Sciatic nerve (tissue), 2 donors: Measurements from ENCODE around the gene MIS12. TPM values are rescaled to one million over a fixed set of nuclear protein-coding genes. Genes with fewer than 3 reads are reported as not detected.

Experiments
- ATAC-seq: fragments of 200-7000 bp; cut with Tn5 transposase; one replicate; pipeline ENCODE4 v1.9.1; 2020; ENCODE audit warnings: mild to moderate bottlenecking, moderate library complexity
- DNase-seq: peaks from one replicate; pipeline ENCODE4 v3.0.0-alpha.2; 2020; ENCODE audit warnings: low spot score
- intact Hi-C: fragments of 100-400 bp; cut with DNase I; formaldehyde crosslinking; loops from one replicate; pipeline ENCODE4 v1.14.2; 2022
- total RNA-seq: library from RNA; stranded (reverse); fragmentation: NEBNext Ultra II Directional; extraction: Animal tissue kit (Norgen Biotek cat#: 25700); gene quantifications from one replicate; pipeline ENCODE4 v1.2.1, GENCODE V29; 2021
- donor health status: DM: no; HTN: no; CAD: no.
- donor health status: DM: no; HTN: no; CAD: no.

The MIS12 gene
- total RNA-seq, 1 donor from 2014 or later: 15.0 TPM

DNA sequence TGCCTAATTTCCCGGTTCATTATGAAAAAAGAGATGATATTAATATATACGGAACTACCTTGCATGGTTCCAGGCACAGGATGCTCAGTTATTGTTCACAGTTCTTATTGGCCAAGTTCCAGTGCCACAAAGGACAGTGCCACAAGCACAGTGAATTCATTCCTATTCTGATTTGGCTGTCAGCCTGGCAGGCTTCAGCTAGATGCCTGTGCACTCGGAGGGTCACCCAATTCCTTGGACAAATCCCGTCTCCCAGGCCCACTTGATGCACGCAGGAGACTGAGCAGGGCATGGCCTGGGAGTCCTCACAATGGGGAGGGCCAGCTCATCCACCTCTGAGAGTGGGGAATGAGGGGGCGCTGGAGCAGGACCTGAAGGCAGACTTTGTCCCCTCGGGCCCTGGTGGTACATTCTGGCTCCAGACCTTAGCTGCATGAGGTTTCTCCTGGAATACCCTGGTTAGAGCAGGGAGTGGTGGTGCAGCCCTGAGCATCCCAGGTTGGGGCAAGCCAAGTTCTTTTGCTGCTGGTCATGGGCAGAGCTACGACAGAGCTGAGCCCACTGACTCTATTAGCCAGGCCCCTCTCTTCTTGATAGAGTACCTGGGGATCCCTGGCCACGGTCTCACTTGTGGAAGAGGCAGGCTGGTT, 41.4 kb downstream of the MIS12 start:
- ATAC-seq (no peak), DNase-seq (peak; percentile 42)
- intact Hi-C loops: no loop called here

DNA sequence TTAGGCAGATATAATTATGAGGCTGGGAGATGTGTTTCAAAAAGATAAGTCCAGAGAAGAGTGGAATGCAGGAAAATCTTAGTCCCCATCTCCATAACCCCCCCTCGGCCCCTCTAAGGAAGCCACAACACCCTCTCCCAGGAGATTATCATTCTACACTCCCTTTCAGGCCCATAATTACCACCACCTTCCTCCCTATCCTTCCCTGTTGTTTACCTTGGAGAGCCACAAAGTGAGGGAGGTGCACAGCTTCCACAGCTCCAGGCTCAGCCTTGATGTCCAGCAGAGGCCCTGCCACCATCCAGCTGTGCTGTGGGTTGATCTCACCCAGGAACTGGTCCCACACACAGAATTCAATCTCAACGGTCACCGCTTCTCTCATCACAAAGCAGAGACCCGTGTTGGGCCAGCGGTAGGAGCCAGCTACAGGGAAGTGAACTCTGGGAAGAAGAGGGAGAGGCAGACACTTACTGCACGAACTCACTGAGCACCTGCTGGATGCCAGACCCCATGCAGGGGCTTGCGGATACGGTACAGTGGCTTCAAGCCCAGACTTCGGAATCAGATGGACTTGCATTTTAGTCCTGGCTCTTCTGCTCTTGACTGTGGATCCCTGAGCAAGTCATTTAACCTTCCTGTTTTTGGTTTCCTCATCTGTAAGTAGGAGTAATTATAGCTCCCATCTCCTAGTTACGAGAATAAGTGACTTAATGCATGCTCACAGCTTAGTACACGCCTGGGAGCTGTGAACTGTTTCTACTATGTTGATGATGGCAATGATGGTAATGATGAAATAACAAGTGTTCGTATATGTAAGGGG, 44.1 kb downstream of the MIS12 start:
- intact Hi-C loops: no loop called here
- no peak for ATAC-seq
- DNase-seq: peak; percentile 39

DNA sequence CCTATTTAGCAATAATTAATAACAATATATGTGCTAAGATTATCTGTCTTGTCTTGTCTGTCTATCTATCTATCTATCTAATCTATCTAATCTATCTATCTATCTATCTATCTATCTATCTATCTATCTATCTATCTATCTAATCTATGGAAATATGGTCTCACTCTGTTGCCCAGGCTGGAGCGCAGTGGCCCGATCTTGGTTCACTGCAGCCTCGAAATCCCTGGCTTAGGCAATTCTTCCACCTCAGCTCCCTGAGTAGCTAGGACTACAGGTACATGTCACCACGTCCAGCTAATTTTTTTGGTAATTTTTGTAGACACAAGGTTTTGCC, 44.7 kb downstream of the MIS12 start:
- ATAC-seq (no peak), DNase-seq (peak; percentile 1)
- intact Hi-C loops: no loop called here

- ATAC-seq: no peak
- DNase-seq: peak; percentile 47
- intact Hi-C loops: no loop called here
Observed at GRCh38 chr17:5532581-5532980, 46.2 kb downstream of the MIS12 start.

- ATAC-seq: no peak
- intact Hi-C loops: no loop called here
- peak; percentile 27 for DNase-seq
Observed at GRCh38 chr17:5533486-5534315, 47.3 kb downstream of the MIS12 start.

GRCh38 chr17:5535436-5535835, 49.1 kb downstream of the MIS12 start:
- intact Hi-C loops: no loop called here
- ATAC-seq (peak; percentile 16), DNase-seq (no peak)

DNA sequence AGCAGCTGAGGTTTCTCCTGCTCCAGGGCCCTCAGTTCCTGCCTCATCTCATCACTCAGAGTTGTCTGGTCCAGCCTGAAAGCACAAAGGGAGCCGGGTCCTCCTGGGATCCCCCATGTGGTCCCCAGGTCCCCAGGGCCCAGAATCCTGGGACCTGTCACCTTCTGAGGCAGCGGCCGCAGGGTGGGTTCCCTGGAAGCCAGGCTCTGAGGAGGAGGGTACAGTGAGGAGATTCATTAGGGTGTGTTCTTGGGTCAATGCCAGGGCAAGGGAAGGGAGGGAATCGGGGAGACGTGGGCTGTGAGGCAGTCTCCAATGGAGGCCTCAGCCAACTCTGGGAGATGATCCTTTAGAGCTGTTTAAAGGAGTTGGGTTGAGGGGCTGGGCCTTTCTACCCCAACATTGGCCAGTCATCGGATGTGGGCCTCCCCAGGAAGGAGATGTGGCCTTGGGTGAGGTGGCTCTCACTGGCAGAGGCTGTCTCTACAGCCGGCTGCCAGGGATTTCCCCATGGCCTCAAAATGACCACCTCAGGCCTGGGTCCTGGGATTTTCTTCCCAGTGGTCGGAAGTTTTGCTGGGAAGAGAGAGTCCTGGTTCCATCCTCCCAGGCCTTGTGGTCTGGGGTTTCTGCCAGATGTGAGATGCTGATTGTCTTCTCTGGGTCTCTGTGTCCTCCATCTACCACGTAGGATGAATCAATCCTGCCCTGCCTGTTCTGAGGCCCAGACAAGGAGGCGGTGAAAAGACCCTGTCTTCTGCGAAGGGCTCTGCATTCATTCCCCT, 50.7 kb downstream of the MIS12 start:
- ATAC-seq (no peak), DNase-seq (peak; percentile 40)
- intact Hi-C loops: no loop called here

DNA sequence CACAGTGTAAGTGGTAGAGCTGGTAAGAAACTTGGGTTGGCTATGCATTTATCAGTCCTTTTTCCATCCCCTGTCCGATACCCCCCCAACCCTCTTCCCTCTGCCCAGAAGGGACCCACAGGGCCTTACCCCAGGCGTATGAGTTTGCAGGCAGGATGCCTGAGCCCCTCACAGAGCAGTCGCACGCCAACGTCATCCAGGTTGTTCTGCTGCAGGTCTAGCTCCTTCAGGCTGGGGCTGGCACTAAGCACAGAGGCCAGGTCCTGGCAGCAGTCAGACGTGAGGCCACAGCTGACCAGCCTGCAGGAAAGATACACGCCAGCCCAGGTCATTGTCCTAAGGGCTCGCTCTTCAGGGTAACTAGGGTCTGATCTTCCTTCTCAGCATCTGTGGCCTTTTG, 52.9 kb downstream of the MIS12 start:
- ATAC-seq: no peak
- intact Hi-C loops: no loop called here

GRCh38 chr17:5540321-5540720, 54.0 kb downstream of the MIS12 start:
- no peak for ATAC-seq
- no peak for DNase-seq
- intact Hi-C loops: no loop called here

More for the DNA sequence above, 52.9 kb downstream of the MIS12 start:
- DNase-seq: peak; percentile 28

Other genes starting within 250 kb of the MIS12 start
- gene RABEP1, start 204.3 kb upstream of the MIS12 start, total RNA-seq: 49.1 TPM
- gene NUP88, start 66.9 kb upstream of the MIS12 start, total RNA-seq: 55.8 TPM
- gene RPAIN, start 66.4 kb upstream of the MIS12 start, total RNA-seq: 32.5 TPM
- gene C1QBP, start 47.4 kb upstream of the MIS12 start, total RNA-seq: 46.6 TPM
- gene DHX33, start 17.6 kb upstream of the MIS12 start, total RNA-seq: 11.1 TPM
- gene DERL2, start 388 bp upstream of the MIS12 start, total RNA-seq: 55.1 TPM
- gene NLRP1, start 97.9 kb downstream of the MIS12 start, total RNA-seq: 51.4 TPM